WTC11 (cell line): Measurements from ENCODE around the gene TIAM2. TPM values are rescaled to one million over a fixed set of nuclear protein-coding genes. Genes with fewer than 3 reads are reported as not detected.
A peak's percentile ranks its signal among the peaks of the same experiment; 100 is the strongest.

Experiments used
- ATAC-seq: fragments of 200-7000 bp; cut with Tn5 transposase; 2 replicates; pipeline ENCODE4 v1.10.0; 2021; ENCODE audit warnings: mild to moderate bottlenecking, moderate library complexity
- CTCF ChIA-PET: fragments of 300-600 bp; sonication (Branson Sonifier 250); formaldehyde crosslinking; loops from one replicate; lab custom pipeline; 2021; ENCODE audit warnings: antibody characterized with exemption; lab: Charles Lee
- POLR2A ChIA-PET: fragments of 350-600 bp; sonication (Branson Sonifier 250); formaldehyde crosslinking; loops from one replicate; lab custom pipeline; 2021; ENCODE audit warnings: antibody characterized with exemption; lab: Charles Lee
- DNase-seq: peaks from one replicate; pipeline ENCODE4 v3.0.0; 2021; ENCODE audit warnings: low spot score
- H3K27ac Mint-ChIP-seq: 2 replicates; pipeline ENCODE4 v1.8.0; 2021; ENCODE audit warnings: mixed read lengths
- H3K27me3 Mint-ChIP-seq: 2 replicates; pipeline ENCODE4 v1.8.0; 2021; ENCODE audit warnings: low read depth, mild to moderate bottlenecking, moderate library complexity, mixed read lengths
- H3K36me3 Mint-ChIP-seq: 2 replicates; pipeline ENCODE4 v1.8.0; 2021; ENCODE audit warnings: mixed read lengths
- H3K4me1 Mint-ChIP-seq: 2 replicates; pipeline ENCODE4 v1.8.0; 2022; ENCODE audit warnings: mixed read lengths
- H3K4me3 Mint-ChIP-seq: 2 replicates; pipeline ENCODE4 v1.8.0; 2021; ENCODE audit warnings: mild to moderate bottlenecking, moderate library complexity, mixed read lengths
- H3K9me3 Mint-ChIP-seq: 2 replicates; pipeline ENCODE4 v1.8.0; 2021; ENCODE audit warnings: mixed read lengths
- AFF4 ChIP-seq: sonication (generic); formaldehyde crosslinking; IDR thresholded peaks from 2 replicates; pipeline ENCODE4 v1.8.1; 2023; ENCODE audit warnings: mild to moderate bottlenecking, missing genetic modification reagents, borderline replicate concordance
- CDX4 ChIP-seq: fragments of 250-450 bp; sonication (Bioruptor Pico); IDR thresholded peaks from 2 replicates; pipeline ENCODE4 v1.9.0; 2021; ENCODE audit warnings: moderate library complexity, mild to moderate bottlenecking, inconsistent platforms, borderline replicate concordance
- E2F1 ChIP-seq: sonication (generic); formaldehyde crosslinking; IDR thresholded peaks from 2 replicates; pipeline ENCODE4 v1.8.0; 2022; ENCODE audit warnings: mild to moderate bottlenecking, missing genetic modification reagents
- ERG ChIP-seq: fragments of 250-450 bp; sonication (Bioruptor Pico); IDR thresholded peaks from 2 replicates; pipeline ENCODE4 v1.8.0; 2021; ENCODE audit warnings: mild to moderate bottlenecking
- FOXJ3 ChIP-seq: sonication (generic); formaldehyde crosslinking; IDR thresholded peaks from 2 replicates; pipeline ENCODE4 v1.9.0; 2021; ENCODE audit warnings: missing genetic modification reagents, mild to moderate bottlenecking, borderline replicate concordance
- FOXK1 ChIP-seq: sonication (generic); formaldehyde crosslinking; IDR thresholded peaks from 2 replicates; pipeline ENCODE4 v1.8.0; 2022; ENCODE audit warnings: mild to moderate bottlenecking, moderate library complexity, missing genetic modification reagents
- GABPB1 ChIP-seq: sonication (generic); formaldehyde crosslinking; IDR thresholded peaks from 2 replicates; pipeline ENCODE4 v1.8.1; 2023; ENCODE audit warnings: mild to moderate bottlenecking, missing genetic modification reagents
- GTF2I ChIP-seq: fragments of 250-450 bp; sonication (Bioruptor Pico); conservative IDR thresholded peaks from 2 replicates; pipeline ENCODE4 v1.4.0; 2021; ENCODE audit warnings: mild to moderate bottlenecking
- IRF2 ChIP-seq: sonication (generic); formaldehyde crosslinking; IDR thresholded peaks from 2 replicates; pipeline ENCODE4 v1.8.0; 2022; ENCODE audit warnings: low read depth, missing genetic modification reagents, borderline replicate concordance
- JAZF1 ChIP-seq: fragments of 250-450 bp; sonication (Bioruptor Pico); IDR thresholded peaks from 2 replicates; pipeline ENCODE4 v1.9.0; 2021; ENCODE audit warnings: moderate library complexity, mild to moderate bottlenecking, inconsistent platforms
- JUN ChIP-seq: sonication (generic); formaldehyde crosslinking; IDR thresholded peaks from 2 replicates; pipeline ENCODE4 v1.8.0; 2023; ENCODE audit warnings: mild to moderate bottlenecking, missing genetic modification reagents
- NFATC4 ChIP-seq: fragments of 250-450 bp; sonication (Bioruptor Pico); IDR thresholded peaks from 2 replicates; pipeline ENCODE4 v1.9.0; 2021; ENCODE audit warnings: mild to moderate bottlenecking
- NFYB ChIP-seq: sonication (generic); formaldehyde crosslinking; conservative IDR thresholded peaks from 2 replicates; pipeline ENCODE4 v1.8.0; 2022; ENCODE audit warnings: low read depth, missing genetic modification reagents
- OVOL2 ChIP-seq: fragments of 250-450 bp; sonication (Bioruptor Pico); IDR thresholded peaks from 2 replicates; pipeline ENCODE4 v1.9.0; 2021; ENCODE audit warnings: mild to moderate bottlenecking, borderline replicate concordance
- ZBTB21 ChIP-seq: sonication (generic); formaldehyde crosslinking; IDR thresholded peaks from 2 replicates; pipeline ENCODE4 v1.8.1; 2023; ENCODE audit warnings: mild to moderate bottlenecking, missing genetic modification reagents, borderline replicate concordance
- ZNF232 ChIP-seq: sonication (generic); formaldehyde crosslinking; IDR thresholded peaks from 2 replicates; pipeline ENCODE4 v1.8.0; 2022; ENCODE audit warnings: mild to moderate bottlenecking, missing genetic modification reagents
- ZNF512 ChIP-seq: sonication (generic); formaldehyde crosslinking; IDR thresholded peaks from 2 replicates; pipeline ENCODE4 v1.8.1; 2022; ENCODE audit warnings: missing genetic modification reagents, borderline replicate concordance
- total RNA-seq: library from RNA; stranded (reverse); gene quantifications from 3 replicates; pipeline ENCODE4 v1.2.3, GENCODE V29; 2021

TIAM2 gene
- total RNA-seq, 1 experiment from 2014 or later = 15.1 TPM

GRCh38 chr6:155004576-155005372 is 9.7 kb downstream of the TIAM2 start:
- Mint-ChIP-seq H3K27me3 (no peaks in the 10 kb centered on the region), H3K4me1 (peaks cover 36% of the 10 kb centered on the region), H3K27ac (no peak overlapping the region), H3K4me3 (no peak overlapping the region), H3K36me3 (no peaks in the 10 kb centered on the region), H3K9me3 (no peaks in the 10 kb centered on the region)
- POLR2A ChIA-PET = interaction anchor here (0.6 kb wide), 1 partner anchor 59 kb away, joined by 5 read pairs; no protein-coding TSS in a partner anchor
- no peak for ATAC-seq
- CTCF ChIA-PET = no interaction called here
- TF ChIP-seq AFF4 (CRISPR knock-in tag) (no peak), FOXJ3 (CRISPR knock-in tag) (no peak), GABPB1 (0 out of 2 replicates have a peak, but pooled peaks have one; percentile 33), E2F1 (CRISPR knock-in tag) (no peak), ZNF512 (no peak)
- no peak for DNase-seq

- peak overlapping the region; percentile 58 for H3K27ac Mint-ChIP-seq
- POLR2A ChIA-PET = no interaction called here
- no peak for DNase-seq
- TF ChIP-seq JUN (CRISPR knock-in tag) = no peak
- no peak for TF ChIP-seq FOXK1 (CRISPR knock-in tag)
- no peak for TF ChIP-seq ZBTB21
- TF ChIP-seq GTF2I (CRISPR knock-in tag) = no peak
- no peaks in the 10 kb centered on the region for H3K36me3 Mint-ChIP-seq
- H3K9me3 Mint-ChIP-seq = no peaks in the 10 kb centered on the region
- no peak overlapping the region for H3K4me3 Mint-ChIP-seq
- no peaks in the 10 kb centered on the region for H3K27me3 Mint-ChIP-seq
- CTCF ChIA-PET = no interaction called here
- ATAC-seq = no peak
- H3K4me1 Mint-ChIP-seq = peaks cover 45% of the 10 kb centered on the region
Observed at GRCh38 chr6:155008625-155009024, 13.5 kb downstream of the TIAM2 start.

GRCh38 chr6:155010940-155011339 is 15.8 kb downstream of the TIAM2 start:
- Mint-ChIP-seq H3K9me3 (no peaks in the 10 kb centered on the region), H3K27ac (peak overlapping the region; percentile 80; the same call in 1 of the 2 replicates)
- no peak for TF ChIP-seq ZNF232
- no peak for TF ChIP-seq ZBTB21
- TF ChIP-seq, all 79 proteins: peak for 0
- Mint-ChIP-seq H3K4me3 (no peak overlapping the region), H3K4me1 (peaks cover 58% of the 10 kb centered on the region), H3K36me3 (no peaks in the 10 kb centered on the region), H3K27me3 (no peaks in the 10 kb centered on the region)
- DNase-seq (no peak), ATAC-seq (no peak)
- CTCF ChIA-PET = interaction anchor here (0.7 to 1.9 kb wide), 3 partner anchors 141 to 554 kb away, joined by 3 to 5 read pairs (median 3); no protein-coding TSS in a partner anchor
- POLR2A ChIA-PET = interaction anchor here (1.0 kb wide), 1 partner anchor 9 kb away, joined by 3 read pairs; no protein-coding TSS in a partner anchor

GRCh38 chr6:155011809-155012291 is 16.7 kb downstream of the TIAM2 start:
- Mint-ChIP-seq H3K4me1 (peaks cover 58% of the 10 kb centered on the region), H3K27ac (no peak overlapping the region), H3K9me3 (no peaks in the 10 kb centered on the region), H3K36me3 (no peaks in the 10 kb centered on the region), H3K4me3 (no peak overlapping the region), H3K27me3 (no peaks in the 10 kb centered on the region)
- ATAC-seq = no peak
- CTCF ChIA-PET = interaction anchor here (1.9 kb wide), 1 partner anchor 166 kb away, joined by 5 read pairs; no protein-coding TSS in a partner anchor
- POLR2A ChIA-PET = no interaction called here
- no peak for DNase-seq
- TF ChIP-seq ZNF512 (no peak), IRF2 (CRISPR knock-in tag) (no peak), NFYB (CRISPR knock-in tag) (no peak), JAZF1 (no peak), OVOL2 (CRISPR knock-in tag) (no peak), CDX4 (no peak), ERG (CRISPR knock-in tag) (no peak), NFATC4 (CRISPR knock-in tag) (no peak)
